Esophagus squamous epithelium (tissue), 4 donors: ENCODE measurements around the gene VAPB.

Experiments
- CTCF ChIP-seq, 6 experiments: fragments of 450-650 bp in 4 of 6; fragments of 200-600 bp in 2 of 6; sonication (generic) in 2 of 6; IDR thresholded peaks; one replicate each; pipeline ENCODE4 v1.5.1; 2016 to 2019; ENCODE audit warnings: antibody characterized with exemption in 6 of 6, mild to moderate bottlenecking in 4 of 6, moderate library complexity in 4 of 6
- POLR2A ChIP-seq, 4 donors: fragments of 450-650 bp; IDR thresholded peaks; one replicate each; pipeline ENCODE4 v1.6.1; 2017; ENCODE audit warnings: antibody characterized with exemption in 4 of 4, mild to moderate bottlenecking in 4 of 4, moderate library complexity in 3 of 4

DNA sequence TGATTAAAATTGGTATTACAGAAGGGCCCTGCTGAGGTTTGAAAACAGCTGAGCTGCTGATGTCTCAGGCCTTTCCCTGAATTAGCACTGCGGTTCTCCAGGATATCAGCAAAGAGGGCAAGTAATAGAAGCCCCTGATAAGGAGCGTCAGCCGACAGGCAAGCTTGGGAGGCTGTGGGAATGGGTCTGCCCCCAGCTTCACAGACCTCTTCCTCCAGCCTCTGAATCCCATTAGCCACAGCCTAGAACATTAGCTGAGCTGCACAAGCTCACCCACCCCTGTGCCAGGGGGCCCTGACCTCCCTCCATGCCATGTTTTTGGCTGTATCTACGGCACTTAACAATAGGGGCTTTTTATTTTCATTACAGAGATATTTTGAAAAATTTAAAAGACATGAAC is 59.9 kb downstream of the VAPB start:
- TF ChIP-seq CTCF (IDR thresholded peaks at IDR 0.05), result no peak
- TF ChIP-seq POLR2A (IDR thresholded peaks at IDR 0.05), result no peak
